HG03103 (cell line): ENCODE measurements around the gene LTBP1.
"Not testable (repeated sequence)": the region's sequence is repeated elsewhere in the genome, so short reads cannot be mapped to it uniquely, and the experiment has no call there.

Experiments used
- ATAC-seq: cut with Tn5 transposase; IDR thresholded peaks from one replicate; pipeline ENCODE4 v1.9.1; 2021; ENCODE audit warnings: low read depth; ENCODE audit not compliant: unreplicated experiment

The LTBP1 gene

GRCh38 chr2:33433279-33434235, 486.8 kb downstream of the LTBP1 start:
- ATAC-seq, result no peak

DNA sequence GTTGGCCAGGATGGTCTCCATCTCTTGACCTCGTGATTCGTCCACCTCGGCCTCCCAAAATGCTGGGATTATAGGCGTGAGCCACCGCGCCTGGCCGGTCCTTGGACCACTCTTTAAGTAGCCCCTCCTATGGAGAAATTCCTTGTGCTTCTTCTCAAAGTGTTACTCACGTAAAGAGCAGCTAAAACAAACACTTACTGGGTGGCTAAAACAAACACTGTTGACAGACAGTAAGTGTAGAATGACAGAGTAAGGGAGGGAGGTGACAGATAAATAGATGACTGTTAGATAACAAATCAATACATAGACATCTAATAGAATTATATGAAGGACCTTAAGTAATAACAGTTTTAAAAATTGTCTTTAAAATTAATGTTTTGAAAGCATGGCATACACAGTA, 488.8 kb downstream of the LTBP1 start:
- ATAC-seq, result no peak

DNA sequence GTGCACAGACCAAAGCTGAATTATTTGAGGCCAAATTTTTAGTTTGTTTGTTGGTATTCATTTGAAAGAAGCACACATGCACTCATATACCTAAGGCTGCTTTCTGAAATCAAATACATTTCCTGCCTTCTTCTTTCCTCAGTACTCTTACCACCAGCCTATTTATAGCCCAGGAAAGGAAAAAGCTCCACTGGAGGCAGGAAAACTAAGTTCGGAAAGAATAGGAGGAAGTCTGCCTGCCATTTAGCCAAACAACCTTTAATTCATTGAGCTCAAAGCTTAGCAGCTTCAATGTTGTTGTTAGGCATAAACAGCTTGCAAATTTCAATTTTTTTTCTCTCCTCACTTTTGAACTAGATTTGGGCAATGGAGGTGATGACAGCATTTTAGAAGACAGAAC, 489.3 kb downstream of the LTBP1 start:
- ATAC-seq, result no peak

GRCh38 chr2:33437297-33437696, 490.5 kb downstream of the LTBP1 start:
- ATAC-seq, result no peak

DNA sequence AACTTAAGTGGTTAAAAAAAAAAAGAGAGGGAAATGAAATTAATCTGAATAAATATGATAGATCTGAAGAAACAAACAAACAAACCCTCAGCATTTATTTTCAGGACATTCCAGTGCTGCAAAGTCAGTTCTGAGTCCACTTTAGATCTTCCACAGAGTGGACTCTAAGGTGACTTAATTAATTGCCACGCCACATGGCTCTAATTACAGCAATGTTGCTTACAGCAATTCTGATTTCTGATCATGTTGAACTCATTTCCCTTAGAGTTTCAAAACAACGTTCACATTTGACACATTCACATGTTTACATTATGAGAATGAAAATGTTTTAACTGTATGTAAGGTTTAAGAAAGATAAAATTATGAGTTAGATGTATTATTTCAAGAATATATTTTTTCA, 491.1 kb downstream of the LTBP1 start:
- ATAC-seq, result no peak

GRCh38 chr2:33441235-33441810, 494.6 kb downstream of the LTBP1 start:
- peak; percentile 61 for ATAC-seq

DNA sequence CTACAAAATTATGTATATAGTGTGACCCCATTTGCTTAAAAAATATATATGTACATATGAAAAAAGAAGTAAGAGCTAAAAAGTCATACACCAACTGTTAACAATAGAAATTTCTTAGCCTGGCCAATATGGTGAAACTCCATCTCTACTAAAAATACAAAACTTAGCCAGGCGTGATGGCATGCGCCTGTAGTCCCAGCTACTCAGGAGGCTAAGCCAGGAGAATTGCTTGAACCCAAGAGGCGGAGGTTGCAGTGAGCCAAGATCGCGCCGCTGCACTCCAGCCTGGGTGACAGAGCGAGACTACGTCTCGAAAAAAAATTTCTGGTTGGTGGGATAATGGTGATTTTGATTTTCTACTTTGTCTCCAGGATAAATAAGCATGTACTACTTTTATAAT, 495.3 kb downstream of the LTBP1 start:
- ATAC-seq, result not testable (repeated sequence)

DNA sequence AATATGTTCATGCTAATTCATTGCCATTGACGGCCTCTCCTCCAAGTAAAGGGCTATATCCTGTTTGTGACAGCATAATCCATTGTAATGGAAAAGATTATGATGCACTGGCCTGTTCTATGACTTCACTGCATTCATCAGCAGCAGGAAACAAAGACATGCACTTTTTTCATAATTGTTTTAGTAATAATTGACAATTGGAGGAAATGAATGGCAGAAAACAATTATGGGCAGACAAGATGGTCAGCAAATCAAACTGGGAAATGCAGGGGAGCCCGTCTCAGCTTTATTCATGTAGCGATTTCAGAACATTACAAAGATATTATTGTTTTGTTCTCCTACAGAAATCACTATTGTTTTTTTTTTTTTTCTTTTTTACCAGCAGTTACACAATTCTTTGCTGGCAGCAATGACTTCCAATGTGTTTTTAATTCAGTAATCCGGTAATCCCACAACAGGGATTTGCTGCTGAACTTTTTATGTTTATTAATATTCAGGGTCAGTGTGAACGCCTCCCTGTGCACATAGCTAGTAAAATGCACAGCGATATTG, 495.9 kb downstream of the LTBP1 start:
- ATAC-seq, result no peak

DNA sequence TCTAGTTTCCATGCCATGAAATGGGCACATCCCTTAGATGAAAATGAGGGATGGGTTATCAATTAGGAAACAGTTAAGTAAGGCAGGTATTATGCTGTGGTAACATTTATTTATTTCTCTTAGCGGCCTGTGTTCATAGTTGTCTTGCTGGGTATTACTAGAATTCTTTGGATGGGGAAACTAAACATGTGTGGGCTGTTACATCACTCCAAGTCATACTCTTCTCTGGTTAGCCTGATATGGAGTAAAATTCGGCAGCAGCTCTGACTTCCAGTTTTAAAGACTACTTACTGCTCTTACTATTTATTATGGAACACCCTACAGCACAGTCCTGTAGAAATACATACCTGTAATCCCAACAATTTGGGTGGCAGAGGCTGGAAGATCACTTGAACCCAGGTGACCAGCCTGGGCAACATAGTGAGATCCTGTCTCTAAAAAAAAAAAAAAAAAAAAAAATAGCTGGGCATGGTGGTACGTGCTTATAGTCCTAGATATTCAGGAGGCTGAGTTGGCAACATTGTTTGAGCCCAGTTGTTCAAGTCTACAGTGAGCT, 496.6 kb downstream of the LTBP1 start:
- ATAC-seq, result no peak

- no peak for ATAC-seq
Observed at GRCh38 chr2:33444967-33445366, 498.2 kb downstream of the LTBP1 start.

DNA sequence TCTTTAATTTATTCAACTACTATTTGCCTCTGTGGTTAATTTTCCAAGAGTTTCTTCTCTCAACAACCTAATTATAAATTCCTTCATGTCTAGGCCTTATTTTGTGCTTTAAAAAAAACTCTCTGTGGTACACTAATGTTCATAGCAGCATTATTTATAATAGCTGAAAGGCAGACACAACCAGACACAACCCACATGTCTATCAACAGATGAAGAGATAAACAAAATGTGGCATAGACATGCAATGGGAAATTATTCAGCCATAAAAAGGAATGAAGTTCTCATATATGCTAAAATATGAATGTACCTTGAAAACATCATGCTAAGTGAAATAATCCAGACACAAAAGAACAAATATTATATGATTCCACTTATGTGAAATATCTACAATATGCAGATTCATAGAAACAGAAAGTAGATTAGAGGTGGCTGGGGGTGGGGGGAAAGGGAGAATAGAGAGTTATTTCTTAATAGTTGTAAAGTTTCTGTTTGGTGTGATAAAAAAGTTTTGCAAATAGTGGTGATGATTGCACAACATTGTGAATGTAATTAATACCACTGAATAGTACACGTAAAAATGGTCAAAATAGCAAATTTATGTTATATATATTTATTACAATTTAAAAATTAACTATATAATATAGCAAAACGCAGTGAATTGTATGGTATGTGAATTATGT, 501.6 kb downstream of the LTBP1 start:
- ATAC-seq, result no peak
